Left renal pelvis (tissue), 4 donors: Measurements from ENCODE around the gene KIAA0232. TPM values are rescaled to one million over a fixed set of nuclear protein-coding genes. Genes with fewer than 3 reads are reported as not detected.
"Not testable (repeated sequence)": the region's sequence is repeated elsewhere in the genome, so short reads cannot be mapped to it uniquely, and the experiment has no call there.

ENCODE experiments used
- DNase-seq, 4 donors: peaks; one replicate each; pipeline ENCODE4 v3.0.0-alpha.2; 2013; ENCODE audit warnings: low read depth in 4 of 4, low spot score in 3 of 4
- polyA plus RNA-seq, 4 donors: library from polyadenylated mRNA; unstranded; fragments of 120-200 nt; gene quantifications; one replicate each; pipeline ENCODE4 v1.2.1, GENCODE V29; 2013; ENCODE audit not compliant: insufficient read length in 4 of 4

KIAA0232 gene
- polyA plus RNA-seq, 4 donors = 33.5 to 45.9 (median 41.5) TPM

DNA sequence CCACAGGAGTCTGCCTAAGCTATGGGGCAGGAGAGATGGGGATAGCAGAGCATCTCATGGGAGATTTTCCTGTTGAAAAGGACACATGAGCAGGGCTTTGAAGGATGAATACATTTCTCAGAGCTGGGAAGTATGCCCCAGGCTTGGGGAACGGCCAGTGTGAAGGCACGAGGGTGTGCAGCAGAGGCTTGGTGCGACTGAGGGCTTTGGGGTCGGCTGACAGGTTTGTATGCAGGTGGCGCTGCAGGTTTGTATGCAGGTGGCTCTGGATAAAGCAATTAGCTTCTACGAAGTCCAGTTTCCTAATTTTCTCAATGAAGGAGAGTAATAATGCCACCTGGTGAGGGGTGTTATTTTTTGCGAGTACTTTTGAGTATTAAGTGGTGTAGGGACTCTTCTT is 6.8 kb upstream of the KIAA0232 start:
- DNase-seq = no peak

GRCh38 chr4:6776920-6777635 is 5.4 kb upstream of the KIAA0232 start:
- no peak for DNase-seq

DNA sequence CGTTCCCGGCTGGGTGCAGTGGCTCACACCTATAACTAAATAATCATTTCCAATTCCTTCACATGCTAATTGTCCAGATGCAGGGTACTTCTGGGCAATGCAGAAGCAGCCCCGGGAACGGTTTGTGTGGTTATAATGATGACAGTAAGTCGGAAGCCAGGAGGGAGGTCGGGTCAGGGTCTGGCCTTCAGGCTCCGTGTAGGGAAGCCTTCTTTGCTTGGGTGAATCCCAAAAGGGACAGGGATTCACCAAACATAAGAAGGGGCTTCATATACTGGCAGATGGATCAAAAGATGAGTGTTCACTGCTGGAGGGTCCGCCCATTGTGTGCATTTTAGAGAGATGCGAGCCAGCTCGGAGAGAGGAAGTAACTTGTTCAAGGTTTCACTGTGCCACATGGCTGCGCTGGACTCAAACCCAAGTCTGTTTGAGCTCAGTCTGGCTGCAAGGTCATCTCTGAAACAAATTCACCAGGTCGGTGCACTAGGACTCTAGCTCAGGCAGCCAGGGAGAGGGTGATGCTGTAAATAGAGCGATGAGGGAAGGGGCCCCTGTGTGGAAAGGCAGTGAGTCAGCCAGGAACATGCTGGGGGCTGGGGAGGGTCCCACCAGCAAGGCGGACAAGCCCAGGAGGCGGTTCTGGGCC is 4.8 kb upstream of the KIAA0232 start:
- no peak for DNase-seq

GRCh38 chr4:6778435-6778834 is 4.1 kb upstream of the KIAA0232 start:
- no peak for DNase-seq

- DNase-seq = no peak
These were observed 2.6 kb upstream of the KIAA0232 start for GRCh38 chr4:6779667-6780565.

DNA sequence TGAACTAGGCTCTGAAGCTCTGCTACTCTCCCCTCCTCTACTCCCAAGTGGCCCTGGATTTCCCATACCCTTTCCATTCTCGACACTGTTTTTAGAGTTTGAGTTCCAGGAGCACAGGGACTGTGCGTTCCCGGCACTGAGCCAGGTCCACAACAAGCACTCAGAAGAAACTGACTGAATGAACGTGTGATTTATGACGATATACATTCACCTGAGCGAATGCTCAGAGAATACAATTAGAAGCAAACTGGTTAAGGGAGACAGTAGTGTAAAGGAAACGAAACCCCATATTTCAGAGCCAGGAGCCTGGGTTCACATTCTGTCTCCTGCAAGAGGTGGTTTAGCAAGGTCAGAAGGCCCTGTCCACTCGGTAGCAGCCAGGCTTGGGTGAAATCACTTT is 1.4 kb upstream of the KIAA0232 start:
- DNase-seq = no peak

GRCh38 chr4:6781561-6781960 is 966 bp upstream of the KIAA0232 start:
- DNase-seq = no peak

GRCh38 chr4:6782846-6783110 is 251 bp downstream of the KIAA0232 start:
- DNase-seq = no peak

- DNase-seq = peak; percentile 69 to 89 (median 87)
These were observed 819 bp downstream of the KIAA0232 start for GRCh38 chr4:6783111-6783981.

DNA sequence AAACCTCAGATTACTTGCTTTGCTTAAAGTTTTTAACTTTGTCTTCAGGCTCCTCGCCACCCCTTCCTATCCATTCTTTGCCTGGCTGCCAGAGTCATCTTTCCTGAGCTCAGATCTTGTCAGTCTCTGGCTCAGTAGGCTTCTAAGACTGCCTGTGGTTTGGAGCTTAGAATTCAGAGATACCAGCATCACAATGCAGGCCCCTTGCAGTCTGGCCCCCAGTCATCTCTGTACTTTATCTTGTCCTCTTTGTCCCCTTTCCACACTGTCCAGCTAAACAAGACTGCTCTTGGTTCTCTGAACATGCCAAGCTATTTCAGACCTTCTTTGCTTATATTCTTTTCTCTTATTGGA is 3.0 kb downstream of the KIAA0232 start:
- no peak for DNase-seq

DNA sequence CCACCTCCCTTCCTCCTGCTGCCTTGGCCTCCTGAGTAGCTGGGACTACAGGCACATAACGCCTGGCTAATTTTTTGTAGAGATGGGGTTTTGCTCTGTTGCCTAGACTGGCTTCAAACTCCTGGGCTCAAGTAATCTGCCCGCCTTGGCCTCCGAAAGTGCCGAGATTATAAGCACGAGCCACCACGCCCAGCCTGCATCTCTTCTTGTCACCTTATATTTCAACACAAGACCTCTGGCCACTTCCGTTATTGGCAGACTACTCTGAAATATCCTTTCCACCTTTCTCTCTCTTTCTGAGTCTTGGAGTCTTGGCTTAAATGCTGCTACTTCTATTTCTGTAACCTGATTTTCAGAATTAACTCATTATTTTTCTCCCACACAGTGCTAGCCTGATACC is 5.6 kb downstream of the KIAA0232 start:
- no peak for DNase-seq

DNA sequence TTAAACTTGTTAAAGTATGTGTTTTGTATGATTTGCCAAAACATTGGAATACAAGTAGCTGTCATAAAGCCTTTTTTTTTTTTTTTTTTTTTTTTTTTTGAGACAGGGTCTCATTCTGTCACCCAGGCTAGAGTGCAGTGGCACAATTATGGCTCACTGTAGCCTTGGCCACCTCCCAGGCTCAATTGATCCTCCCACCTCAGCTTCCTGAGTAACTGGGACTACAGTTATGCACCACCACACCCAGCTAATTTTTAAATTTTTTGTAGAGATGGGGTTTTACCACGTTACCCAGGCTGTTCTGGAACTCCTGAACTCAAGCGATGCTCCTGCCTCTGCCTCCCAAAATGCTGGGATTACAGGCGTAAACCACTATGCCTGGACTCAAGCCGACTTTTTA is 8.7 kb downstream of the KIAA0232 start:
- DNase-seq = not testable (repeated sequence)

- DNase-seq = not testable (repeated sequence)
These were observed 9.3 kb downstream of the KIAA0232 start for GRCh38 chr4:6791796-6792195.

GRCh38 chr4:6794189-6794588 is 11.7 kb downstream of the KIAA0232 start:
- DNase-seq = no peak

GRCh38 chr4:6795821-6796220 is 13.3 kb downstream of the KIAA0232 start:
- no peak for DNase-seq

DNA sequence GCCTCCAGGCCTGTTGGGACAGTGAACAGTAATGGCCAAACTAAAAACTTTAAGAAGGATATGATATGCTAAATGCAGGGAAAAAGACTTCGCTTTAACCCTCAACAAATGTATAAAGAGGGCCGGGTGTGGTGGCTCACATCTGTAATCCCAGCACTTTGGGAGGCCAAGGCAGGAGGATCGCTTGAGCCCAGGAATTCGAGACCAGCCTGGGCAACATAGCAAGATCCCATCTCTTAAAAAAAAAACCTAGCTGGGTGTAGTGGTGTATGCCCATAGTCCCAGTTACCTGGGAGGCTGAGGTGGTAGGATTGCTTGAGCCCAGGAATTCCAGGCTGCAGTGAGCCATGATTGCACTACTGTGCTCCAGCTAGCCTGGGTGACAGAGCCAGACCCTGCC is 14.8 kb downstream of the KIAA0232 start:
- DNase-seq = not testable (repeated sequence)

- no peak for DNase-seq
These were observed 16.6 kb downstream of the KIAA0232 start for GRCh38 chr4:6799091-6799490.

DNA sequence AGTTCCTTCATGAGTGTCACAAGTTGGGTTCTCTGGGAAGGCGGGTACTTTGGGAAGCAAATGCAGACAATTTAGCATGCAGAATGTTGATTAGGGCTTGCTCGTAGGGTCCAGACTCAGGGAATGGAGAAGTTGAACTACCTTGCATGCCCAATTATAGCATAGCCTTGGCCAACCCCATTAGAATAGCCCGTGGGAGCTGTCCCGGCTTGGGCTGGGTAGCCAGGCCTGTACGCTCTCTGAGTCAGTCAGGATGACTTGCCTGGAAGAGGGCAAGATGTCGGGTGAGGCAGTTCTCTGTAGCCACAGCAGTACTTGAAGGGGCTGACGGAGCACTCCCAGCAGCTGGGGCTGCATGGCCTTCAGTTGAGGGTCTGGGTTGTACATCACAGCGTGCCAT is 19.5 kb downstream of the KIAA0232 start:
- no peak for DNase-seq

- no peak for DNase-seq
These were observed 20.1 kb downstream of the KIAA0232 start for GRCh38 chr4:6802626-6803025.

DNA sequence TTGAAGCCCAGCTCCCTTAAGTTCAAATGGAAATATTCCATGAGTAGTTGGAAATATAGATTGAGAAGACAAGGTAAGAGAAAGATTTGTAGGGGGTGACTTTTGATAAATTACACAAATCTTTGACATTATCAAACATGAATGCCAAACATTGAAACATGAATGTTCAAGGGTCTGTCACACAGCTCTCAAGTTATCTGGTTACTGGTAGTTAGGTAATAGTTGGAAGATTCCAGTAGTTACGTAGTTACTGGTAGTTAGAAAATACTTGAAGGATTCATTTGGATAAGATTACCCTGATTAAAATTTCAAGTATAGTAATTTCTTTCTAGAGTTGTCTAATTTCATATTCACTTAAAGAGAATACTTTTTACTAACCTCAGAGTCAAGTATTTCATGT is 20.7 kb downstream of the KIAA0232 start:
- DNase-seq = no peak
